Fibroblast of lung (primary cell): Measurements from ENCODE around the gene GNAL. TPM values are rescaled to one million over a fixed set of nuclear protein-coding genes. Genes with fewer than 3 reads are reported as not detected.

Source experiments
- DNase-seq, 2 donors: peaks; one replicate each; pipeline versions ENCODE4 v3.0.0 to v3.0.0-alpha.2; 2010; ENCODE audit warnings: low read depth in 2 of 2
- H2AFZ ChIP-seq: 2 replicates; pipeline ENCODE4 v1.5.1; 2012; ENCODE audit warnings: low read length, control low read depth, inconsistent platforms
- H3K27ac ChIP-seq: 2 replicates; pipeline ENCODE4 v1.5.1; 2011; ENCODE audit warnings: low read length, control low read depth; ENCODE audit not compliant: insufficient read depth
- H3K27me3 ChIP-seq: 2 replicates; pipeline ENCODE4 v1.5.1; 2011; ENCODE audit warnings: mild to moderate bottlenecking, low read length; ENCODE audit not compliant: control insufficient read depth, insufficient read depth
- H3K36me3 ChIP-seq: 2 replicates; pipeline ENCODE4 v1.5.1; 2011; ENCODE audit warnings: low read length; ENCODE audit not compliant: control insufficient read depth, insufficient read depth
- H3K4me1 ChIP-seq: 2 replicates; pipeline ENCODE4 v1.5.1; 2011; ENCODE audit warnings: low read length; ENCODE audit not compliant: control insufficient read depth, insufficient read depth; ENCODE audit errors: extremely low read depth
- H3K4me2 ChIP-seq: 2 replicates; pipeline ENCODE4 v1.5.1; 2011; ENCODE audit warnings: low read length, control low read depth; ENCODE audit not compliant: insufficient read depth; ENCODE audit errors: extremely low read depth
- H3K4me3 ChIP-seq, 4 experiments: fragments of 200-600 bp in 1 of 4; sonication (generic) in 1 of 4; replicated peaks in 1 of 4; 2 replicates each; pipeline ENCODE4 v1.5.1; 2011 to 2016; ENCODE audit warnings: low read length in 4 of 4, low read depth in 3 of 4, mild to moderate bottlenecking in 3 of 4, control low read depth in 2 of 4, inconsistent platforms in 1 of 4, mixed read lengths in 1 of 4; ENCODE audit not compliant: insufficient read depth in 1 of 4; ENCODE audit errors: control extremely low read depth in 1 of 4
- H3K79me2 ChIP-seq: 2 replicates; pipeline ENCODE4 v1.5.1; 2012; ENCODE audit warnings: mild to moderate bottlenecking, low read length, inconsistent platforms; ENCODE audit not compliant: control insufficient read depth, insufficient read depth
- H3K9ac ChIP-seq: 2 replicates; pipeline ENCODE4 v1.5.1; 2011; ENCODE audit warnings: mild to moderate bottlenecking, low read length, control low read depth; ENCODE audit not compliant: insufficient read depth
- H3K9me3 ChIP-seq: 2 replicates; pipeline ENCODE4 v1.5.1; 2012; ENCODE audit warnings: low read depth, low read length; ENCODE audit not compliant: control insufficient read depth, insufficient read depth
- H4K20me1 ChIP-seq: 2 replicates; pipeline ENCODE4 v1.5.1; 2011; ENCODE audit warnings: low read length; ENCODE audit not compliant: control insufficient read depth, insufficient read depth; ENCODE audit errors: extremely low read depth
- EZH2 ChIP-seq: IDR thresholded peaks from 2 replicates; pipeline ENCODE4 v1.5.1; 2012; ENCODE audit warnings: low read length, control low read depth, mild to moderate bottlenecking; ENCODE audit errors: missing control alignments
- polyA plus RNA-seq, 2 donors: library from polyadenylated mRNA; depleted of rRNA in 1 of 2; stranded (reverse) in 1 of 2; unstranded in 1 of 2; fragments of >200 nt; gene quantifications; 2 replicates each; pipeline ENCODE4 v1.2.1, GENCODE V29; 2011 to 2012; ENCODE audit warnings: missing spikeins in 1 of 2
- total RNA-seq: library from RNA; depleted of rRNA; stranded (reverse); fragments of >200 nt; gene quantifications from 2 replicates; pipeline ENCODE4 v1.2.1, GENCODE V29; 2014
- TF ChIP-seq, protein P1 (sequence below), 2 donors: IDR thresholded peaks in 1 of 2; conservative IDR thresholded peaks in 1 of 2; 1 replicate in 1 of 2; 2 replicates in 1 of 2; pipeline ENCODE4 v1.5.1; 2011 to 2012; ENCODE audit warnings: low read length in 2 of 2, control low read depth in 1 of 2, inconsistent platforms in 1 of 2, low read depth in 1 of 2, mild to moderate bottlenecking in 1 of 2

The GNAL gene
- total and polyA plus RNA-seq, 2 donors (not counting 1 experiment from before 2014, with no cell fraction given), result 0.05 to 0.50 TPM

GRCh38 chr18:11877497-11878135 is 188.6 kb downstream of the GNAL start:
- H3K9me3 ChIP-seq, result no peaks in the 10 kb centered on the region
- H3K36me3 ChIP-seq, result no peaks in the 10 kb centered on the region
- H3K27me3 ChIP-seq, result no peaks in the 10 kb centered on the region
- DNase-seq, result no peak
- no peaks in the 10 kb centered on the region for H4K20me1 ChIP-seq
- no peak overlapping the region for H3K4me3 ChIP-seq
- no peak overlapping the region for H3K4me2 ChIP-seq
- no peak overlapping the region for H3K9ac ChIP-seq
- H3K4me1 ChIP-seq, result no peaks in the 10 kb centered on the region
- TF ChIP-seq EZH2, result no peak
- TF ChIP-seq, protein P1, sequence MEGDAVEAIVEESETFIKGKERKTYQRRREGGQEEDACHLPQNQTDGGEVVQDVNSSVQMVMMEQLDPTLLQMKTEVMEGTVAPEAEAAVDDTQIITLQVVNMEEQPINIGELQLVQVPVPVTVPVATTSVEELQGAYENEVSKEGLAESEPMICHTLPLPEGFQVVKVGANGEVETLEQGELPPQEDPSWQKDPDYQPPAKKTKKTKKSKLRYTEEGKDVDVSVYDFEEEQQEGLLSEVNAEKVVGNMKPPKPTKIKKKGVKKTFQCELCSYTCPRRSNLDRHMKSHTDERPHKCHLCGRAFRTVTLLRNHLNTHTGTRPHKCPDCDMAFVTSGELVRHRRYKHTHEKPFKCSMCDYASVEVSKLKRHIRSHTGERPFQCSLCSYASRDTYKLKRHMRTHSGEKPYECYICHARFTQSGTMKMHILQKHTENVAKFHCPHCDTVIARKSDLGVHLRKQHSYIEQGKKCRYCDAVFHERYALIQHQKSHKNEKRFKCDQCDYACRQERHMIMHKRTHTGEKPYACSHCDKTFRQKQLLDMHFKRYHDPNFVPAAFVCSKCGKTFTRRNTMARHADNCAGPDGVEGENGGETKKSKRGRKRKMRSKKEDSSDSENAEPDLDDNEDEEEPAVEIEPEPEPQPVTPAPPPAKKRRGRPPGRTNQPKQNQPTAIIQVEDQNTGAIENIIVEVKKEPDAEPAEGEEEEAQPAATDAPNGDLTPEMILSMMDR (conservative IDR thresholded peaks at IDR 0.05 in 1 of 2, IDR thresholded peaks at IDR 0.05 in 1 of 2; ENCODE audit: low read depth in 1 of 2, low read length in 2 of 2), result no peak
- no peak overlapping the region for H3K27ac ChIP-seq
- H2AFZ ChIP-seq, result no peak overlapping the region
- H3K79me2 ChIP-seq, result no peaks in the 10 kb centered on the region

DNA sequence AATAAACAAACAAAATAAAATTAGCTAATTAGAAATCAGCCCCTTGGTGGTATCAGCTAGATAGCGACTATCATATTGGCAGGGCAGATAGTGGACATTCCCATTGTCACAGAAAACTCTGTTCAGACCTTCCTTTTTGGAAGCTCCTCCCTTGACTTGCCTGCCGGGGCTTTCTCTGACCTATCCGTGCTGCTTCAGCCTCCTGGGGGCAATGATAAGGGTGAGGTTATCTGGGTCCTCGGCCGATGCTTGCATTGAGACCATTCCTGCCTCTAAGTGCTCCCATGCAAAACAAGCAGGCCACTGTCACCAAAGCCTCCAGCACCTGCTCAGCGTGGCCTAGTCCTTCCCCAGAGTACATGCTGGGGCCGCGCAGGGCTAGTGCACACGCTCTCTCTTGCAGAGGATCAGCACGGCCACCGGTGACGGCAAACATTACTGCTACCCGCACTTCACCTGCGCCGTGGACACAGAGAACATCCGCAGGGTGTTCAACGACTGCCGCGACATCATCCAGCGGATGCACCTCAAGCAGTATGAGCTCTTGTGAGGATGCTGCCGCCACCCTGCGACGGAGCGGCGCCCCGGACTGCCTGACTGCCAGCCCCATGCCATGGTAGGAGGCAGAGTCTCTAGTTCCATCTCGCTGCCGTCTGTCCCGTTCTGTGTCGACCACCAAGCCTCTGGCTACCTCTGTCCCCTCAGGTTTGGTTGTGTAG is 191.7 kb downstream of the GNAL start:
- Histone ChIP-seq H3K9me3 (no peaks in the 10 kb centered on the region), H3K9ac (no peak overlapping the region), H4K20me1 (no peaks in the 10 kb centered on the region), H3K36me3 (peaks cover 1% of the 10 kb centered on the region), H3K4me3 (no peak overlapping the region), H3K79me2 (no peaks in the 10 kb centered on the region), H3K4me2 (no peak overlapping the region), H3K27me3 (no peaks in the 10 kb centered on the region), H2AFZ (no peak overlapping the region), H3K27ac (no peak overlapping the region), H3K4me1 (no peaks in the 10 kb centered on the region)
- DNase-seq, result no peak
- TF ChIP-seq, protein P1 (conservative IDR thresholded peaks at IDR 0.05 in 1 of 2, IDR thresholded peaks at IDR 0.05 in 1 of 2; ENCODE audit: low read depth in 1 of 2, low read length in 2 of 2), result no peak
- TF ChIP-seq EZH2, result no peak

- Histone ChIP-seq H3K4me3 (no peak overlapping the region), H2AFZ (no peak overlapping the region), H3K79me2 (no peaks in the 10 kb centered on the region), H3K36me3 (peaks cover 6% of the 10 kb centered on the region), H3K9ac (no peak overlapping the region), H3K4me2 (no peak overlapping the region), H3K9me3 (no peaks in the 10 kb centered on the region), H4K20me1 (no peaks in the 10 kb centered on the region), H3K4me1 (no peaks in the 10 kb centered on the region), H3K27me3 (no peaks in the 10 kb centered on the region), H3K27ac (no peak overlapping the region)
- no peak for TF ChIP-seq EZH2
- TF ChIP-seq, protein P1 (conservative IDR thresholded peaks at IDR 0.05 in 1 of 2, IDR thresholded peaks at IDR 0.05 in 1 of 2; ENCODE audit: low read depth in 1 of 2, low read length in 2 of 2), result no peak
- no peak for DNase-seq
Measured at GRCh38 chr18:11882636-11883035, 193.6 kb downstream of the GNAL start.
